ENCODE results near the gene RPS6KB2.

DNA sequence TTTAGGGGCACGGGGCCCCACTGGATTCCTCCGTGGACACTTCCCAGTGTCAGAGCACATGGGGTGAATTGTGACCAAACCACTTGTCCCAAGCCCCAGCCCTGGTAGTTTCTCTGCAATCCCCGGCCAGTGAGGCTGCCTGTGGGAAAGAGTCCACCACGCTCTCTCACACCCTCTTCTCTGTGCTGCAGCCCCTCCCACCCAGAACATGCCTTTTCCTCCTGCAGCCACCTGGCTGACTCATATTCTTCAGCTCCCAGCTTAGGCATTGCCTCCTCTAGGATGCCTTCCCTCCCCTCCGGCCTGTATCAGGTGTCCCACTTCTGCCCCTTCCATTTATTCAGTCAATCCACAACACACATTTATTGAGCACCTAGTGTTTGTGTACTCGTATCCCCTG lies 5.4 kb upstream of the RPS6KB2 start:
- TF ChIP-seq MYC (IDR thresholded peaks at IDR 0.05; ENCODE audit: low read depth, low read length) (no peak), JUN (IDR thresholded peaks at IDR 0.05; ENCODE audit: borderline replicate concordance, insufficient read depth, insufficient read length, low read depth) (no peak)
- TF ChIP-seq, protein P1, sequence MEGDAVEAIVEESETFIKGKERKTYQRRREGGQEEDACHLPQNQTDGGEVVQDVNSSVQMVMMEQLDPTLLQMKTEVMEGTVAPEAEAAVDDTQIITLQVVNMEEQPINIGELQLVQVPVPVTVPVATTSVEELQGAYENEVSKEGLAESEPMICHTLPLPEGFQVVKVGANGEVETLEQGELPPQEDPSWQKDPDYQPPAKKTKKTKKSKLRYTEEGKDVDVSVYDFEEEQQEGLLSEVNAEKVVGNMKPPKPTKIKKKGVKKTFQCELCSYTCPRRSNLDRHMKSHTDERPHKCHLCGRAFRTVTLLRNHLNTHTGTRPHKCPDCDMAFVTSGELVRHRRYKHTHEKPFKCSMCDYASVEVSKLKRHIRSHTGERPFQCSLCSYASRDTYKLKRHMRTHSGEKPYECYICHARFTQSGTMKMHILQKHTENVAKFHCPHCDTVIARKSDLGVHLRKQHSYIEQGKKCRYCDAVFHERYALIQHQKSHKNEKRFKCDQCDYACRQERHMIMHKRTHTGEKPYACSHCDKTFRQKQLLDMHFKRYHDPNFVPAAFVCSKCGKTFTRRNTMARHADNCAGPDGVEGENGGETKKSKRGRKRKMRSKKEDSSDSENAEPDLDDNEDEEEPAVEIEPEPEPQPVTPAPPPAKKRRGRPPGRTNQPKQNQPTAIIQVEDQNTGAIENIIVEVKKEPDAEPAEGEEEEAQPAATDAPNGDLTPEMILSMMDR (IDR thresholded peaks at IDR 0.05; ENCODE audit: extremely low read depth in 1 of 2, insufficient read depth in 1 of 2, low read depth in 1 of 2, low read length in 2 of 2), result no peak

Data from endothelial cell of umbilical vein (primary cell).